ENCODE results near the gene DOHH.

Gene DOHH

GRCh38 chr19:3477506-3477905, 23.0 kb downstream of the DOHH start:
- no peak for DNase-seq

DNA sequence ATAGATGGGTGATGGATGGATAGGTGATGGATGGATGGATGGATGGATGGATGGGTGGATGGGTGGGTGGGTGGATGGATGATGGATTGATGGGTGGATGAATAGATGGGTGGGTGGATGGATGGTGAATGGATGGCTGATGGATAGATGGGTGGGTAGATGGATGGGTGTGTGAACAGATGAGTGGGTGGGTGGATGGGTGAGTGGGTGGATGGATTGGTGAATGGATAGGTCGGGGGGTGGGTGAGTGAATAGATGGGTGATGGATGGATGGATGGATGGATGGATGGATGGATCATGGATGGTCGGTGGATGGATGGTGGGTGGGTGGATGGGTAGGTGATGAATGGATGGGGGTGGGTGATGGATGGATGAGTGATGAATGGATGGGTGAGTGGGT, 23.6 kb downstream of the DOHH start:
- DNase-seq, result no peak

- DNase-seq, result no peak
These were observed 25.0 kb downstream of the DOHH start for GRCh38 chr19:3475449-3475848.

DNA sequence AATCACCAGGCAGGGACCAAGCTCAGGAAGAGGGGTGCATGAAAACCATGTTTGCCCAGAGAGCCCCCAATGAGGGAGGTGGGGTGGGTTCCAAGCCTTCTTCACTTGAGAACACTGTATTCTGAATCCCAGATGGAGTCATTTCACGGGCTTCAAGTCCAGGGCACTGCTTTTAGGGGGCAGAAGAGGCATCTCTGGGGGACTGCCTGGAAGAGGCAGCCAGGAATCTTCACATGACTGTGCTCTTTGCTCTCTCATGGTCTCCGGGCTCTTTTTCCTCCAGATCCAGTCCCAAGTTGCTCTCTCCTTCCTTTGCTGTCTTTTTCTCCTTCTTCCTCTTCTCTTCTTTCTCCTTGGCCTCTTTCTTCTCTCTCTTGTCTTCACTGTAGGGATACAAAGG, 25.9 kb downstream of the DOHH start:
- DNase-seq, result no peak

DNA sequence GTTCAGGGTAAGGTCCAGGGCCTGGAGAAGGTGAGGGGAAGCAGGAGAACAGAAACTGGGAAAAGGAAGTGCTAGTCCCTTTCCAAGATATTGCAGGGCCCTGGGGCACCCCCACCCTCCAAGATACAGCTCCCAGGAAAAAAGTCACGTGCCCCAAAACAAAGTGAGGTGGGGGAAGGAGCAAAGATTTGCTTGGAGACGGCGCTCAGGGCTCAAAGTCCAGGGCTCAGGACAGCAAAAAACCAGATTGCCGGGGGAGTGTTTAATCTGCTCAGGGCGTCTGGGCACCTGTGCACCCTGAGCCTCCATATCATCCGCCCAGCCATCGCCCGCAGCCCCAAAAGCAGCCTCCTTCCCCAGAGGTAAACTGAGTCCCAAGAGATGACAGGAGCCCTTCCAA, 26.5 kb downstream of the DOHH start:
- no peak for DNase-seq

GRCh38 chr19:3471954-3472655, 28.4 kb downstream of the DOHH start:
- DNase-seq, result peak in 3 of 5 experiments; percentile 18 to 22 (median 20)

- DNase-seq, result no peak
These were observed 29.9 kb downstream of the DOHH start for GRCh38 chr19:3470500-3471128.

DNA sequence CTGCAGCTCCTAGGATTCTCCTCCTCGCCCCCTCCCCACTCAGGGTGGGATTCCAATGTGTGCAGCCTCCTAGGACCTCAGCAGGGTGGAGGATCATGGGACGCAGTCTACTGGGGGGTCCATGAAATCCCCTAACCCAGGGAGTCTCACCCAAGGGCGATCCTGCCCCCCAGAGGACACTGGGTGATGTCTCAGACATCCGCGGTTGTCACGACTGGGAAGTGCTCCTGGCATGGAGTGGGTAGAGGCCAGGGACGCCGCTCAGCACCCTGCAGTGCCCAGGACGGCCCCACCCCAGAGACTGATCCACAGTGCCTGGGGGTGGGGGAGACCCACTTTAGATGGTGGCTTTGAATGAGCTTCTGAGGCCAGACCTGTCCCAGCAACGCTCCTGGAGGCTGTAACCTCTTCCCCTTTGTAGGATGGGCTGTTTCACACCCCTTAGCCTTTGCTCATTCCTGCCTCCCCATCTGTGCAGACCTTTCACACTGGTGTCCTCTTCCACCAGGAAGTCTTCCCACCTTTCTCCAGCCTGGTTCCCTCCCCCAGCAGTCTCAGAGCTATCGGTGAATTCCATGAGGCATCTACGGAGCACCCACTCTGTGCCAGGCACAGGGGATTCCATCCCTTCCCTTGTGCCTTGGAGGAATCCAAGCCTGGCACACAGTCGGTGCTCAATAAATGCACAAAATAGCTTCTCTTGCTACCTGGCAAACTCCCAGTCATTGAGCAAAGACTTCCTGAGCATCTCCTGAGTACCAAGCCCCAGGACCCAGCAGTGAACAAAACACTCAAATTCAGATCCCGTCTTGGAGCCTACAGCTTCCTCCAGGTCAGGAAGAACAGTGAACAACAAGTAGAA, 30.6 kb downstream of the DOHH start:
- DNase-seq, result no peak

DNA sequence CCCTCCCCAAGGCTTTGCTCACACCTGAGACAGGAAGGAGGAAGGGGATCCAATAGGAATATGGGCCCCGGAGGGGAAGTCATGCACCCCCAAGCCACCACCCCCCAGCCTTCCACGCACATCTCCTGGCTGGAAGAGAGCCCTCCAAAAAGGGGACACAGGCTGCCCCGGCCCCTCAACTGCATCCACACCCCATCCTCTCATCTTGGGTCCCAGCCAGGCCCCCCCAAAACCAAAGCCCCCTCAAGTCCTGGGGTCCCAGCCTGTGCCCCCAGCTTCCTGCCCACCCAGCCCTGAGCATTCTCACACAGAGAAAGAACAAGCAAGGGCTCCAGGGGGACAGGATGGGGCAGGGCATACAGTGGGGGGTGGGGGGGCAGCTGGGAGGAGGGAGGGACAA, 32.3 kb downstream of the DOHH start:
- DNase-seq, result no peak

- no peak for DNase-seq
These were observed 32.9 kb downstream of the DOHH start for GRCh38 chr19:3467437-3468198.

DNA sequence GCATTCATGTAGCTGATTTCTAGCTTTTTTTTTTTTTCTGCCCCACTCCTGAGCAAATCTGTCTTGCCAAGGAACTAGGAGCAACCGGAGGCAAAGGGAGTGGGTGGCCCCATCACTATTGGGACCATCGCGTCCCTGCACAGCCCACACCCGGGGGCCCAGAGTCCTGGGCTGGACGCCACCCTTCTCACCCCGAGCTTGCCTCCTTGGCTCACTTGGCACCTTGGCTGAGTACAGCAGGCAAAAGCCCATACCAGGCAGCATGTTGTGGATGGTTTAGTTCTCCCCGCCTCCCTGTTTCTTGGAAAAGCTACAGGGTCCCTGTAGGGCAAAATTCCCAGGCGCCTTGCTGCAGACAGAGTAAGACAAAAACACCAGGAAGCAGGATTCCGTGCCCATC, 33.8 kb downstream of the DOHH start:
- DNase-seq, result no peak

- DNase-seq, result no peak
These were observed 34.9 kb downstream of the DOHH start for GRCh38 chr19:3465552-3465951.

GRCh38 chr19:3464587-3465235, 35.8 kb downstream of the DOHH start:
- no peak for DNase-seq

- no peak for DNase-seq
These were observed 36.5 kb downstream of the DOHH start for GRCh38 chr19:3463714-3464586.

- no peak for DNase-seq
These were observed 37.3 kb downstream of the DOHH start for GRCh38 chr19:3462991-3463713.

GRCh38 chr19:3459965-3460582, 40.4 kb downstream of the DOHH start:
- DNase-seq, result no peak

DNA sequence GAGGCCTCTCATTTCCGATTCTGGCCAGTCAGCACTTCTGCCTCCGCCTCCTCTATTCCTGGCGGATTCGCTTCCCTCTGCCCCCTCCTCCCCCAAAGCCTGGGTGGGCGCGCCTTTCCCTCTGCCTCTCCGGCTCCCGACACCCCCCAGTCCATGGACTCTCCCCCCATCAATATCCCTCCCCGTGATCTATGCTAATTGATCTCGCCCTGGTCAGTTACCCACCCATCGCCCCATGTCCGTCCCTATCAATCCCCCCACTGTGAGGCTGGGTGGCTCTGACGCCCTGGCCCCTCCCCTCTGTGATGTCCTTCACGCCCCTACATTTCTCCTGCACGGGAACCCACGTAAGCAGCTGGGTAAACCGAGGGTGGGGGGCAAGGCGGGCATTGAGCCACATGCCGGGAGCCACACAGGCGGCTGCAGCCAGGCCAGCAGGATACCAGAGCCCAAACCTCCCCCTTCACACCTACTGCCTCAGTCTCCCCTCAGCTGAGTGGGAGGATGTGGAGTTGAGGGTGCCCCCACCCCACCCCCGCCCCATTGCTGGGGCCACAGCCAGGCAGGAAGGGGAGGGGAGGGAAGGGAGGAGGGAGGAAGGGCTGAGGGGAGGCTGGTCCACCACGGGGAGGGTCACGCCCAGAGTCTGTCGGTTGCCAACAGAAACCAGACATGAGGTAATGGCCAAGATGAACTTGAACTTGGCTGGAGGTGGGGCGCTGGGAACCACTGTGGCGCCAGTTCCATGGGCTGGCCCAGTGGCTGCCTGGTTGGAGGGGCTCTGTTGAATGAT, 41.2 kb downstream of the DOHH start:
- DNase-seq, result peak in 1 of 5 experiments; percentile 14

DNA sequence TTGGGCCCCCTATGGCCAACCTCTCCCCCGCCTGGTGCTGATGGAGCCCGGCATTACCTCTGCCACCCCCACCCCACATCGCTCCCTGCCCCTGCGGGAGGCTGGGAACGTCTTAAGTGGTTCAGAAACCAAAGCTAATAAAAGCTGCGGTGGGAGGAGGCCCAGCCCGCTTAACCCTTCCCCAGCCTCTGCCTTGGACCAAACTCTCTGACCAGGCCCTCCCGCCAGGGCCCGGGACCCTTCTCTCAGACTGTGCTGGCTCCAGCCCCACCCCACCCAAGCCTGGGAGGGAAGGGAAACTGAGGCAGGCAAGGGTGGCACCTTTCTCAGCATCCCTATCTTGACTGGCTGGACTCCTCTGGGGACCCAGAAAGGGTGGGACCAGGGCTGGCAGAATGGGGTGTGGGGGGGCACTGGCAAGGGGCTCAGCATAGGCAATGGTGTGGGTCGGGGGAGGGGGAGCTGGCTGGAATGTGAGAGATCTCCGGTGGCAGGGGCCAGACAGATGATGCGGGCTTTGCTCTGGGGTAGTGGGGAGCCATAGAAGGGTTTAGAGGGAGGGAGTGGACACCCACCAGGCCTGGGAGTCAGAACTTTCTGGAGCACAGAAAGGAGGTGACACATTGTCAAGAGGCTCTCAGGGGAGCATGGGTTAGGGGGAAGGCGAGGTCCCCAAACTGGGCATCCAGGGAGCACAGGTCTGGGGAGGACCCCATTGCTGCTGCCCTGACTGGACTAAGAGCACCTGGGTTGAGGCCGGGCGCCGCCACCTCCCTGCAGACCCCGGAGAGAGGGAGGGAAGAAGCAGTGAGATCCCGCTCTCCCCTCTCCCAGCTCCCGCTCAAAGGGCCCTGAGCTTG, 42.0 kb downstream of the DOHH start:
- no peak for DNase-seq
